GM12865 (cell line): ENCODE results near the gene SETD3.

Experiments used
- DNase-seq: peaks from one replicate; pipeline ENCODE4 v3.0.0; 2010; ENCODE audit warnings: low read depth
- H3K4me3 ChIP-seq: 2 replicates; pipeline ENCODE4 v1.5.1; 2011; ENCODE audit warnings: mild to moderate bottlenecking, low read depth, low read length, control low read depth
- CTCF ChIP-seq: IDR thresholded peaks from 2 replicates; pipeline ENCODE4 v1.5.1; 2011; ENCODE audit warnings: low read length, control low read depth, low read depth, inconsistent platforms; ENCODE audit not compliant: insufficient read depth; ENCODE audit errors: missing control alignments

Gene SETD3

DNA sequence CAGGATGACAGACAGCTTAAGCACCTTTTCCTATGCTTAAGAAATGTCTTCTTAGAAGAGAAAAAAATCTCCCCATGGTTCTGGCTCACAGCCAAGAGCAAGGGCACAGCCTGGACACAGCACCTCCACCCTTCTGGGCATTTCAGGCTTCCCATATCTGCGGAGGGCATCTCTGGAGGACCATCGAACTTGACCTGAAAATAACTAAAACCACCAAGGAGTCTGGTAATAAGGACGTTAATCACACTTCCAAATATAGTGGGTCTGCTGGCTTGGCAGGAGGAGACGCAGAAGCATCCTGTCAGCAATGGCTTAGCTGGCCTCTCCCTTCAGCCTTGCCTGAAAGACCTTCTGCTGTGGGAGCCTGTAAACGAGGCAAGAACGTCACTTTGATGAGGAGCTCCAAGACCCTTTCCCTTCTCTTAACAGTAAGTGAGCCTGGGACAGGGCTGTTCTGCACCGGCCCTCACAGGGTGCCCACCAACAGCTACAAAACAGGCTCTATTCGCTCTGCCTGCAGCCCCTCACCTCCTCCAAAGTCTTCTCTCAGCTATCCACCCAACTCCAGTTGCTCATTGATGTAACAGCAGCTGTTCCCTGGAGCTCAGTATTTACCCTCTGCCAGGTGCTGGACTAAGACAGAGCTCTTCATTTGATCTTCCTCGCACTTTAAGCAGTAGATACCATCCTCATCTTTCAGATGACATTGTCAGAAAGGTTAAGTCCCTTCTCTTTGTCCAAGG is 13.2 kb downstream of the SETD3 start:
- DNase-seq, result no peak
- TF ChIP-seq CTCF, result no peak
- H3K4me3 ChIP-seq, result no peak overlapping the region

GRCh38 chr14:99466758-99467157 is 13.9 kb downstream of the SETD3 start:
- no peak overlapping the region for H3K4me3 ChIP-seq
- no peak for TF ChIP-seq CTCF
- no peak for DNase-seq

DNA sequence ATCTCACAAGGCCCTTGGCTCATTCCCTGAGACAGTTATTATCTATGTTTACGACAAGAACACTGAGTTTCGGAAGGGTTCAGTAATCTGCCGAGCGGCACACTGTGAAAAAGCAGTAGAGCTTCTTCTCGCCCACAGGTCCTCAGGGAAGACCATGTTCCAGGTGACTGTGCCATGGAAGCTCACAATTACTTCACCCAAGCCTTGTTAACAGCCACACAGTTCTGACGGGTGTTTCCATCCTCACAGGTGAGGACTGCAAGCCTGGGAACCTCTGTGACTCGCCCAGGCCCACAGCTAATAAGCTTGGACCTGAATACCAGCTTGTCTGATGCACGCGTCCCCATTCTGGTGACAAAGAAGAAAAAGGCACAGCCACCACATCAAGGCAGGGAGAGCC is 15.4 kb downstream of the SETD3 start:
- TF ChIP-seq CTCF, result no peak
- DNase-seq, result no peak
- no peak overlapping the region for H3K4me3 ChIP-seq

- H3K4me3 ChIP-seq, result no peak overlapping the region
- DNase-seq, result no peak
- TF ChIP-seq CTCF, result no peak
These were observed 16.7 kb downstream of the SETD3 start for GRCh38 chr14:99463974-99464373.

DNA sequence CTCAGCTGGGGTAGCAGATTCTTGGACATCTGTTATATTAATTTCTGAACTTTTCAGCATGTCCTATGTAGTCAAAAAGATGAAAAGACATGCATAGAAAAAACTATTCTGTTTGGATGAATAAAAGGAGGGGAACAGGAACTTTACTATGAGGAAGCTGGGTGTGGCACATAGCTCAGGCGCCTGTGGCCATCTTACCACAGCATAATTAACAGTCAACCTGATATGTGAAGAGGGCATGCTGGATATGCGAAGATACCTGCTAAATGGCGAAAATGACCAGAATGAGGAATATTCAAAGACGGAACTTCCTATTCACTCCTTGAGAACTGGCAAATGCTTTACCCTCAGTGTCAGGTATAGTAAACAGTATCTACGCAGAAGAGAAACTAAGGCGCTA is 18.4 kb downstream of the SETD3 start:
- no peak for TF ChIP-seq CTCF
- H3K4me3 ChIP-seq, result no peak overlapping the region
- no peak for DNase-seq

DNA sequence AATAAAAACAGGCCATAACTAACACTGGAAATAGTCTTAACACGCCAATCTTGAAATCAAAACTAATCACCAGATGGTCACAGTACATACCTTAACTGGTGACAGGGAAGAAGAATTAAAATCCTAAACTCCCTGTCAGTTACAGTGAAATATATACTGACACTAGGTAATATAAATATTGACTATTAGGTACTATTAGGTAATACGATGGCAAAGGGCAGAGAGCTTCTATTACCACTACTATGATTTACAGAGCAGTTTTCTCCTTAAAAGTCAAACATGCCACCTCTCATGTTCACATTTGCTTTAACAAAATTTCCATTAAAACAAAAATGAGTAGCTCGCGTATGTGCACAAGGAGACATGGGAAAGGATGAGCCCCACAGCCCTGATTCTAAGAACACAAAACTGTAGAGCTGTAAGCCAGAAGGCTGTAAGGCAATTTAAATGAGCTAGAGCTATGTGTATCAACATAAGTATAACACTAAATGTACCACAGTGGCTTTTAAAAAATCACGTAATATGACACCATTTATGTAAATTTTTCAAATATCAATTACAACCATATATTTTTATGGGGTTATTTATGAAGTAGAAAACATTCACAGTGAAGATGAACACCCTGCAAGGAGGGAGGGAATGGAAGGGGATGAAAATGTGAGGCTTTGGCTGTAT is 19.1 kb downstream of the SETD3 start:
- TF ChIP-seq CTCF, result no peak
- H3K4me3 ChIP-seq, result no peak overlapping the region
- no peak for DNase-seq

DNA sequence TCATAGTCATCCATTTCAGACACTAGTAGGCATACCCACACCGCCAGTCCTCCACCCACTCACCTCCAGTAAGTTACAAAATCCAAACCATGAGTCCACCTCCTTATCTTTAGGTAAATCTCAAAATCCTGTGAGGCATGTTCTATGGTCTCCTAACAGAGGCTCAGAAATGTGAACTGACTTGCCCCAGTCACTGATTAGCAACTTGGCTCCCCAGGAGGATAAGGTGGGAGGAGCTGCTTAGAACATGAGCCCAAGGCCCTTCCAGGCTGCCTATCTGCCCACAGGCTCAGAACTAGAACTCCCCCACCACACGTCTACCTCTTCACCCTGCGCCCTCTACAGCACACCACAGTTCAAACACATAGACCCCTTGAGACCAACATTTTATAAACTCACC is 19.9 kb downstream of the SETD3 start:
- DNase-seq, result no peak
- TF ChIP-seq CTCF, result no peak
- no peak overlapping the region for H3K4me3 ChIP-seq
